BE2C (cell line): Measurements from ENCODE around the gene PDE1C.

Experiments
- DNase-seq: peaks from one replicate; pipeline ENCODE4 v3.0.0-alpha.2; 2020
- H3K27me3 ChIP-seq: fragments of 250-450 bp; sonication (Bioruptor Pico); 2 replicates; pipeline ENCODE4 v1.5.1; 2020; ENCODE audit warnings: mild to moderate bottlenecking
- H3K36me3 ChIP-seq: fragments of 250-450 bp; sonication (Bioruptor Pico); 2 replicates; pipeline ENCODE4 v1.5.1; 2020; ENCODE audit warnings: mild to moderate bottlenecking
- H3K4me1 ChIP-seq: fragments of 250-450 bp; sonication (Bioruptor Pico); 2 replicates; pipeline ENCODE4 v1.5.1; 2020
- H3K4me3 ChIP-seq: 2 replicates; pipeline ENCODE4 v1.5.1; 2011; ENCODE audit warnings: low read depth, low read length
- H3K9me3 ChIP-seq: fragments of 250-450 bp; sonication (Bioruptor Pico); 2 replicates; pipeline ENCODE4 v1.5.1; 2020
- TF ChIP-seq, protein P1 (sequence below): IDR thresholded peaks from 2 replicates; pipeline ENCODE4 v1.5.1; 2012; ENCODE audit warnings: mild to moderate bottlenecking, low read depth, low read length

Gene PDE1C

DNA sequence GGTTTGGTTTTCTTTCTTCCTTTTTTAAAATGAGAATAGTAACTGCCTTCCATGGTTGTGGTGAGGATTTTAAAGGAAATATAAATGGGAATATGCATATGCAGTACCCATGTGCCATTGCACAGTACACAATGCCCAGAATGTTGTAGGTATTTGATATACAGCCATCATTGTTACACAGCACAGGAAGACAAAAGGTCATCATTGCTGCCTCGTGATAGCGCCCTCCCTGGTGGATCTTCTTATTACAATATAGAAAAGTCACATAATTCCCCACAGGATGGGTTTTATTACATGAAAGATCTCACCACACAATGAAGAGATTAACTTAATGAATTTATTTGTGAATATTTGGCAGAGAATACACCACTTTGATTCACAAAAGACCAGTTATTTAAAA is 306.7 kb downstream of the PDE1C start:
- Histone ChIP-seq H3K4me1 (no peaks in the 10 kb centered on the region), H3K9me3 (no peaks in the 10 kb centered on the region), H3K27me3 (no peaks in the 10 kb centered on the region), H3K4me3 (no peak overlapping the region), H3K36me3 (no peaks in the 10 kb centered on the region)
- TF ChIP-seq, protein P1, sequence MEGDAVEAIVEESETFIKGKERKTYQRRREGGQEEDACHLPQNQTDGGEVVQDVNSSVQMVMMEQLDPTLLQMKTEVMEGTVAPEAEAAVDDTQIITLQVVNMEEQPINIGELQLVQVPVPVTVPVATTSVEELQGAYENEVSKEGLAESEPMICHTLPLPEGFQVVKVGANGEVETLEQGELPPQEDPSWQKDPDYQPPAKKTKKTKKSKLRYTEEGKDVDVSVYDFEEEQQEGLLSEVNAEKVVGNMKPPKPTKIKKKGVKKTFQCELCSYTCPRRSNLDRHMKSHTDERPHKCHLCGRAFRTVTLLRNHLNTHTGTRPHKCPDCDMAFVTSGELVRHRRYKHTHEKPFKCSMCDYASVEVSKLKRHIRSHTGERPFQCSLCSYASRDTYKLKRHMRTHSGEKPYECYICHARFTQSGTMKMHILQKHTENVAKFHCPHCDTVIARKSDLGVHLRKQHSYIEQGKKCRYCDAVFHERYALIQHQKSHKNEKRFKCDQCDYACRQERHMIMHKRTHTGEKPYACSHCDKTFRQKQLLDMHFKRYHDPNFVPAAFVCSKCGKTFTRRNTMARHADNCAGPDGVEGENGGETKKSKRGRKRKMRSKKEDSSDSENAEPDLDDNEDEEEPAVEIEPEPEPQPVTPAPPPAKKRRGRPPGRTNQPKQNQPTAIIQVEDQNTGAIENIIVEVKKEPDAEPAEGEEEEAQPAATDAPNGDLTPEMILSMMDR = peak; percentile 21; the same call in 1 of the 2 replicates
- no peak for DNase-seq

DNA sequence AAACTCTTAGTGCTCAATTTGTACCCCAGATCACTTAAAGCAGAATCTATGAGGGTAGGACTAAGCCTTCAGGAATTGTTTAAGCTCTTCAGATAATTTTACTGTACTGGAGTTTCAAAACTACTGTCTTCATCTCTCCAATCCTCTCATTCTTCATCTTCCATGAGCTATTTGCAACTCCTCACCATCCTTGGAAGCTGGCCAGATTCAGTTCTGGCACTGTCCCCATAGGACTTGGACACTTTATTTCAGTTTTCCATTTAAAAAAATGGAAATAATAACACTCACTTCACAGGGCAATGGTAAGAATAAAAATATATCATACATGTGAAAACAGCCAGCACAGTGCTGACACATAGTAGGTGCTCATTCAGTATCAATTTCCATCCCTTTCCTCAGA is 308.6 kb downstream of the PDE1C start:
- Histone ChIP-seq H3K36me3 (no peaks in the 10 kb centered on the region), H3K9me3 (no peaks in the 10 kb centered on the region), H3K4me3 (no peak overlapping the region), H3K4me1 (no peaks in the 10 kb centered on the region), H3K27me3 (no peaks in the 10 kb centered on the region)
- TF ChIP-seq, protein P1 = no peak
- DNase-seq = no peak

DNA sequence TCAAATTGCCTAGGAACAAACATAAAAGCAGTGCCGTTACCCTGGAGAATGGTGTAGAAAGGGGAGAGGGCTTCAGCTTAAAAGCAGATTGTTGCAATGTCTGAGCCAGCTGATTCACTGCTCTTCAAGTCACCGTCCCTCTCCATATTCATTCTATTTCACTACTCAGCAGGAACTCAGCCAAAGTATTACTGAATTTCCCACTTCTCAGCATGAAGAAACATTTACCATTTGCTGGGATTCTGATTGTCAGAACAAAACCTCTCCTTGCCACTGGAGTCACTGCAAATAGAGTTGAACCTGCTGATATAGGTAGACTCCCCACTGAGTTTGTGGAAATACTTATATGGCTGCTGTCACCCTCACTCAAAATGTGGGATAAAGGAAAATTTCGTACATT is 311.5 kb downstream of the PDE1C start:
- no peak overlapping the region for H3K4me3 ChIP-seq
- no peaks in the 10 kb centered on the region for H3K4me1 ChIP-seq
- TF ChIP-seq, protein P1 = no peak
- DNase-seq = no peak
- no peaks in the 10 kb centered on the region for H3K9me3 ChIP-seq
- no peaks in the 10 kb centered on the region for H3K36me3 ChIP-seq
- H3K27me3 ChIP-seq = no peaks in the 10 kb centered on the region

DNA sequence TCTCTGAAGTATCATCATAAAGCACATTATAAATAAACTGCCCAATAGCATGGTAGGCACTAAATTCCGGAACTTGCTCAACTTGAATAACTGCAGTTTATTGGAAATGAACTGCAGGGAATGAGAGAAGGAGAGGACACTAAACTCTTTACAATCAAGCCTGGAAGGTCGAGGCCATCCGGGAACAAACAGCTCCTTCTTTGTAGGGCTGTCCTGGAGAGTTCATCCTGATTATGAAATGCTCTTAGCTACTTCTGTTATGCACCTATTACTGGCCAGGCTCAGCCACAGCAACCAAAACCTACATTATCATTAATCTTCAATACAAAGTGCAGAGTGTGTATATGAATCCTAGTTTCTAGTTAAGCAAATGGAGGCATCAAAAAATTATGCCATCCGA is 318.5 kb downstream of the PDE1C start:
- Histone ChIP-seq H3K4me1 (no peaks in the 10 kb centered on the region), H3K36me3 (no peaks in the 10 kb centered on the region), H3K9me3 (no peaks in the 10 kb centered on the region), H3K27me3 (no peaks in the 10 kb centered on the region), H3K4me3 (no peak overlapping the region)
- TF ChIP-seq, protein P1 = no peak
- DNase-seq = no peak

DNA sequence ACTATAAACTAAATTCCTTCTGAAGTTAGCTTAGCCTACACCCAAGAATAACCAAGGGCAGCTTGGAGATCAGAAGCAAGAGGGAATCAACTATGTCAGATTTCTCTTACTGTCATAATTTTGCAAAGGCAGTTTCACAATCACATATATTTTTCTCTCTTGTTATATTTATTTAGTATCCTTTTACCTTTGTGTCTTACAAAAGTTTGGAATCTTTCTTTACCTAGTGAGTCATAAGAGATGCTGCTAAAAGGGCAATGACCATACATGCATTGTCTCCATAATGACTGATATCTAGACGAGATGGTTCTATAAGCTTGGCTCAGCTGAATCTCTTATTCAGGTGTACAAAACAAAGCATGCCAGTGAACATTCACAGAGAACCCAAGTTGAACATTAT is 322.1 kb downstream of the PDE1C start:
- no peak for DNase-seq
- H3K36me3 ChIP-seq = no peaks in the 10 kb centered on the region
- no peaks in the 10 kb centered on the region for H3K4me1 ChIP-seq
- H3K27me3 ChIP-seq = no peaks in the 10 kb centered on the region
- H3K9me3 ChIP-seq = no peaks in the 10 kb centered on the region
- TF ChIP-seq, protein P1 = no peak
- no peak overlapping the region for H3K4me3 ChIP-seq

DNA sequence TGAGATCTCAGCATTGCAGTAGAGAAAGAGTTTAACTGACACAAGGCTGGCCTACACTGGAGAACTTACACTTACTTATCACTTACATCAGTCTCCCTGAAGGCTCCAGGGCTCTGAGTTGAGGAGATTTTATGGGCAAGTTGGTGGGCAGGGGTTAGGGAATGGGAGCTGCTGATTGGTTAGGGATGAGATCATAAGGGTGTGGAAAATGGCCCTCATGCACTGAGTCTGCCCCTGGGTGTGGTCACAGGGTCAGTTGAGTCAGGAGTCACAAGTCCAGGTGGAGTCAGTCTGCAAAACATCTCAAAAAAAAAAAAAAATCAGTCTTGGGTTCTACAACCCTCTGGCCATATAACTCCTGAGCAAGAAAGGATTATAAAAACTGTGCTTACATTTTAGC is 322.7 kb downstream of the PDE1C start:
- no peaks in the 10 kb centered on the region for H3K27me3 ChIP-seq
- DNase-seq = no peak
- TF ChIP-seq, protein P1 = no peak
- H3K4me3 ChIP-seq = no peak overlapping the region
- no peaks in the 10 kb centered on the region for H3K9me3 ChIP-seq
- H3K36me3 ChIP-seq = no peaks in the 10 kb centered on the region
- H3K4me1 ChIP-seq = no peaks in the 10 kb centered on the region
